GM23338 (cell line): ENCODE measurements around the gene TBC1D16.

ENCODE experiments used
- CREB1 ChIP-seq: fragments of 250-450 bp; sonication (Bioruptor Pico); IDR thresholded peaks from 2 replicates; pipeline ENCODE4 v1.5.0; 2020; ENCODE audit warnings: low read depth, mild to moderate bottlenecking, moderate library complexity
- EZH2 ChIP-seq: fragments of 200-600 bp; sonication (generic); IDR thresholded peaks from one replicate; pipeline ENCODE4 v1.8.0; 2017; ENCODE audit warnings: antibody characterized with exemption, mild to moderate bottlenecking, low read depth; ENCODE audit not compliant: unreplicated experiment
- EZH2phosphoT487 ChIP-seq: fragments of 200-600 bp; sonication (generic); IDR thresholded peaks from one replicate; pipeline ENCODE4 v1.8.1; 2018; ENCODE audit warnings: antibody characterized with exemption; ENCODE audit not compliant: unreplicated experiment
- JUNB ChIP-seq: IDR thresholded peaks from one replicate; pipeline ENCODE4 v1.6.1; 2016; ENCODE audit warnings: antibody characterized with exemption; ENCODE audit not compliant: unreplicated experiment
- POLR2AphosphoS5 ChIP-seq: IDR thresholded peaks from 2 replicates; pipeline ENCODE4 v1.6.1; 2016; ENCODE audit warnings: antibody characterized with exemption, low read depth
- REST ChIP-seq: IDR thresholded peaks from one replicate; pipeline ENCODE4 v1.6.1; 2018; ENCODE audit warnings: antibody characterized with exemption; ENCODE audit not compliant: unreplicated experiment
- ZNF331 ChIP-seq: fragments of 250-450 bp; sonication (Bioruptor Pico); IDR thresholded peaks from 2 replicates; pipeline ENCODE4 v1.5.0; 2020; ENCODE audit warnings: low read depth, mild to moderate bottlenecking, moderate library complexity
- TF ChIP-seq, protein P1 (sequence below), 2 experiments: fragments of 200-600 bp in 1 of 2; sonication (generic) in 1 of 2; conservative IDR thresholded peaks; 2 replicates each; pipeline versions ENCODE4 v1.5.1 to v1.6.1; 2016 to 2017; ENCODE audit warnings: antibody characterized with exemption in 2 of 2, low read depth in 2 of 2, mild to moderate bottlenecking in 2 of 2, moderate library complexity in 1 of 2

DNA sequence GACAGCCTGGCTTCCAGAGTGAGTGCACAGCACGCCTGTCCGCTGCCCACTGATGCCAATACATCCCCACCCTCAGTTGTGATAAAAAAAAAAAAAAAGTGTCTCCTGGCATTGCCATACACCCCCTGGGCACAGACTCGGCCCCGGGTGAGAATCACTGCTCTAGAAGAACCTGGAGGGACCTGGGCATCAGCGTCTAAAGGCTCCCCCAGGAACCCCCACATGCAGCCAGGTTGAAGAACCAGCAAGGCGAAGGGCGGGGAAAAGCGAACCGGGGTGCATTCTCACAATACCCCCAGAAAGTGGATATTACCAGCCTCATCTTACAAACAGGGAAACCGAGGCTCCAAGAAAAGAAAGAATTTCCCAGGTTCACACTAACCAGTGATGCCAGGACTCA, 27.7 kb downstream of the TBC1D16 start:
- TF ChIP-seq POLR2AphosphoS5, result no peak
- TF ChIP-seq, protein P1, sequence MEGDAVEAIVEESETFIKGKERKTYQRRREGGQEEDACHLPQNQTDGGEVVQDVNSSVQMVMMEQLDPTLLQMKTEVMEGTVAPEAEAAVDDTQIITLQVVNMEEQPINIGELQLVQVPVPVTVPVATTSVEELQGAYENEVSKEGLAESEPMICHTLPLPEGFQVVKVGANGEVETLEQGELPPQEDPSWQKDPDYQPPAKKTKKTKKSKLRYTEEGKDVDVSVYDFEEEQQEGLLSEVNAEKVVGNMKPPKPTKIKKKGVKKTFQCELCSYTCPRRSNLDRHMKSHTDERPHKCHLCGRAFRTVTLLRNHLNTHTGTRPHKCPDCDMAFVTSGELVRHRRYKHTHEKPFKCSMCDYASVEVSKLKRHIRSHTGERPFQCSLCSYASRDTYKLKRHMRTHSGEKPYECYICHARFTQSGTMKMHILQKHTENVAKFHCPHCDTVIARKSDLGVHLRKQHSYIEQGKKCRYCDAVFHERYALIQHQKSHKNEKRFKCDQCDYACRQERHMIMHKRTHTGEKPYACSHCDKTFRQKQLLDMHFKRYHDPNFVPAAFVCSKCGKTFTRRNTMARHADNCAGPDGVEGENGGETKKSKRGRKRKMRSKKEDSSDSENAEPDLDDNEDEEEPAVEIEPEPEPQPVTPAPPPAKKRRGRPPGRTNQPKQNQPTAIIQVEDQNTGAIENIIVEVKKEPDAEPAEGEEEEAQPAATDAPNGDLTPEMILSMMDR (conservative IDR thresholded peaks at IDR 0.05; ENCODE audit: low read depth in 2 of 2), result no peak
- no peak for TF ChIP-seq EZH2phosphoT487
- TF ChIP-seq EZH2, result no peak
- no peak for TF ChIP-seq CREB1 (CRISPR knock-in tag)
- TF ChIP-seq REST, result no peak
- TF ChIP-seq ZNF331 (CRISPR knock-in tag), result no peak
- no peak for TF ChIP-seq JUNB
